Hematopoietic multipotent progenitor cell treated with erythropoietin and hydrocortisone succinate and interleukin-3 and kit ligand, for 8 days (in vitro differentiated cells): ENCODE data around the gene ZNF207.
"Not testable (repeated sequence)": the region's sequence is repeated elsewhere in the genome, so short reads cannot be mapped to it uniquely, and the experiment has no call there.

Experiments used
- DNase-seq: peaks from one replicate; pipeline ENCODE4 v3.0.0-alpha.2; 2015

The ZNF207 gene

GRCh38 chr17:32388613-32389459 is 38.9 kb downstream of the ZNF207 start:
- no peak for DNase-seq

GRCh38 chr17:32393904-32394303 is 43.9 kb downstream of the ZNF207 start:
- no peak for DNase-seq

- no peak for DNase-seq
Observed at GRCh38 chr17:32396343-32396742, 46.4 kb downstream of the ZNF207 start.

GRCh38 chr17:32398946-32399345 is 49.0 kb downstream of the ZNF207 start:
- no peak for DNase-seq

- not testable (repeated sequence) for DNase-seq
Observed at GRCh38 chr17:32410085-32410484, 60.1 kb downstream of the ZNF207 start.

- DNase-seq: no peak
Observed at GRCh38 chr17:32426894-32427293, 76.9 kb downstream of the ZNF207 start.

GRCh38 chr17:32429598-32429997 is 79.6 kb downstream of the ZNF207 start:
- no peak for DNase-seq
